Measurements from ENCODE around the gene PLA2G12A.

Gene PLA2G12A

DNA sequence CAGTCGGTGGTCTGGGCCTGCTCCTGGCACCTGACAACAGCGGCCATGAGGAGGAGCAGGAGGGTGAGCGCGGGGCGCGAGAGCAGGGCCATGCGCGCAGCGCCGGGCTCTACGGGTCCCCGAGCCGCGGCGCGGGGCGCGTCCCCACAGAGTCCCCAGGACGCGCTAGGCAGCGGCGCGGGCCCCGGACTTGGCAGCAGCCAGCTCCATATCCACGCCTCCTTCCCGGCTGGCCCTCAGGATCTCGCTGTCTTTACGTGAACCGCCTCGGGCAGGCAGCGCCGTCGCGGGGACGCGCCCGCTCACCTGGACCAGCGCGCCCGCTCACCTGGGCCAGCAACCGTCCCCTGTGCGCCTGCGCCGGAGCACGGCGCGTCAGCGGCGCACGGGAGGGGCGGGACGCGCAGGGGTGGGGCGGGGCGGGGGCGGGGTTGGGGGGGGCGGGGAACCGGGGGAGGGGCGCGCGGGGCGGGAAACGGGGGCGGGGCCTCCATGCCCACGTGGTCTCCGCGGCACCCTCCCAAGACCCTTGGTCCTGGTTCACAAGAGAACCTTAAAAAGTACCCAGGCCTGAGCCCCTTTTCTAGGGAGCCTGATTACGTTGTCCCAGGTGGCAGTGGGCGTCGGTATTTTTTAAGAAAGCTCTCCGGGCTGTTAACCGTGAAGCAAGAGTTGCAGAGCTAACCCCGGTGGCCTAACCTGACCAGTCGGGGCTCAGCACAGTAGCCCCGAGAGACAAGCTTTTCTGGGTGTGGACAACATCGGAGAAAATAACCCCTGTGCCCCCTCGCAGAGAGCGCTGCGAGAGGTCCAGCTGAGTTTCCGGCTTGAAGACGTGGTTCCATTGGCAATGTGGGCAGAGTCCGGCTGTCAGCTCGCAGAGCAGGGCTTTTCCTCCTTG lies at the start of gene PLA2G12A:
PLA2G12A (minus strand) TSS at position 353 of the 901 bp plus-strand sequence; CDS start at position 92, 261 bp downstream.
- DNase-seq: peak; percentile 60

DNA sequence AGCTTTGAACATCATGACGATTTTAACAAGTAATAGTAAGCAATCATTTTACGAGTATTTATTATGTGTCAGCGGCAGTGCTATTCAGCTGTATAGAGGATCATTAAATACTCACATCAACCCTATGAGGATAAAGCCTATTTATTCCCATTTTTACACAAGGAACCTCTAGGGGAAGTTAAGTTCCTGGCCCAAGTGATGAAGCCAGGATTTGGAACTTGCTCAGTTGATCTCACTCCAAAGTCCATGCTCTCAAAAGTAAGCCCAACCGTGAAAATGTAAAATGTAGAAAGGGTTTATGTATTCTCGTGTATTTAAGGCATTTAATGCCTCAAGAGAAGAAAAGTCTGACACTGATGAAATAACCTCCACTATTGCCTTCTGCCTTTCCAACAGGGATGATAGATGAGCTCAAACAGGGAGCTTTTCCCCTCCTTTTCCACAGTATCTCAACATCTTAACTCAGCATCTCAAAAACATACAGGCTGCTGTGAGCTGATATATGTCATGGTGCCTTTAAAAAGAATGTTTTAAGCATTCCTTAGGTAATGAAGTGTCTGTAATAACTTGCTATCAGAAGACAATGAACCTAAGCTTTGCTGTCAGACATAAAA lies 35.0 kb upstream of the PLA2G12A start:
- DNase-seq: no peak

DNA sequence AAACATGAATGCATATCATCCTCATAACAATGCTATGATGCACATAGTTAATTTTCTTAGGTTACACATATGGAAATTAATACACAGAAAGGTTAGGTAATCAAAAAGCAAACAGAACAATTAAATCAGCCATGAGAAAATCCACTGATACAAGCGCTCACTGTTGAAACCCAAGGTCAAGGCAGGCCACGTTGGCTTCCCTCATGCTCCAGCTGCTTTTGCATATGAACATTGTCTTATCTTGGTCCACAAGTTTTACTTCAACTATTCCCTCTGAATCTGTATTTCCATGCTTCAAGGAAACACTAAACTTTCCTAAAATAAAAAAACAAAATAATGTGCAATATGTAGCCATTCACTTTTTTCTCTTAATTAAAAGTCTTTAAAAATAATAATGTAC lies 34.5 kb upstream of the PLA2G12A start:
- DNase-seq: no peak

DNA sequence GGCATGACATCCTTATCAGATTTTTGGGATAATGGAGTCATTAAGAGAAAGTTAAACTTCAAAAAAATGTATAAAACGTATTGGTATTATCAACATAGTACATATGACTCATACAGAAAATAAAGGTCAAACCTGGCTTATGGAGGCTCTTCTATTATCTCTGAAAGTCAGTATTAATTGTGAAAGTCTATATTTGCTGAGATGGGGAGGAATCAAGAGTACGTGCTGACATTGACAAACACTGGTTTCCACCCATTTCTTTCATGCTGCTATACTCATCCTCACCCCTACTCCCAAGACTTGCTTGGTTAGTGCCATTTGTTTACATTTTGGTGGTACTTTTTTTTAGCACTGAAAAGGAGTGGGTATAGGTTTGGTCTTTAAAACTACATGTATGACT lies 30.8 kb upstream of the PLA2G12A start:
- no peak for DNase-seq

DNA sequence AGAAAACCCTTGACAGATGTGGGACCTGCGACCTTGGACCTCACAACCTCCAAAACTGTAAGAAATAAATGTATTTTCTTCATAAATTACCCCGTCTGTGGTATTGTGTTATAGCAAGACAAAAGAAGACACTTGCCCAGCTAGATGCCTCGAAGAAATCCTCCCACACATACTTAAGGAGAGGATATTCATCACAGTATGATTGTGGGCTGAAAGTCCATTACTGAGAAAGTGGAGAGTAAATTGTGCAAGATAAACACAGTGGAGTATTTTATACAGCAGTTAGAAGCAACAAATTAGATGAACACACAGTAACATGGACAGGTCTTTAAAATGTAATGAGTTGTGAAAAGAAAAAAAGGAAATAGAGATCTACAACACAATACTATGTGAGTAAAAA lies 25.8 kb upstream of the PLA2G12A start:
- DNase-seq: no peak

DNA sequence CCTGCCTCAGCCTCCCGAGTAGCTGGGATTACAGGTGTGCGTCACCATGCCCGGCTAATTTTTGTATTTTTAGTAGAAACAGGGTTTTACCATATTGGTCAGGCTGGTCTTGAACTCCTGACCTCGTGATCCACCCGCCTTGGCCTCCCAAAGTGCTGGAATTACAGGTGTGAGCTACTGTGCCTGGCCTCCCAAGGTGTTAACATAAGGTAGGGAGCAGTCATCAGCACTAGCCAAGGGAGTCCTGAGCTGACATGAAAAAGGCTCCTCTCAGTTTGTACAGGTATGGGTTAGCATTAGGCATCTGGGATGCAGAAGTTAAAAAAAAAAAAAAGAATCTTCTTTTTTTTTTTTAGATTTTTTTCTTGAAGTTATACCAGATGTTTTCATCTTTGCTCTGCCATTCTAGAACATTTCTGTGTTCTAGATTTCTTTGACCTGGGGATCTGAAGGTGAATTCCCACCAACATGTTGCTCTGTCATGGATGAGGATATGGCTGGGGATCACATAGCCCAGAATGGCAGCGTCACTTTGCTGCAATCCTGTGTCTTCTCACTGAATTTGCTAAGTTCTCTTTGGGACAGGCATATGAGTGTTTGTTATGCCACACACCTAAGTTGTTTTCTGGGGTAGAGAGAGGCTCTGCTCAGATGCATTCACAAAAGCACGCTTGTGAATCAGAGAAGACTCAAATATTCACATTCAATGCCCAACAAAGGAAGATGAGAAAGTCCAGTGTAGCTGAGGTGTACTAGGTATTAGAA lies 24.4 kb upstream of the PLA2G12A start:
- DNase-seq: no peak

DNA sequence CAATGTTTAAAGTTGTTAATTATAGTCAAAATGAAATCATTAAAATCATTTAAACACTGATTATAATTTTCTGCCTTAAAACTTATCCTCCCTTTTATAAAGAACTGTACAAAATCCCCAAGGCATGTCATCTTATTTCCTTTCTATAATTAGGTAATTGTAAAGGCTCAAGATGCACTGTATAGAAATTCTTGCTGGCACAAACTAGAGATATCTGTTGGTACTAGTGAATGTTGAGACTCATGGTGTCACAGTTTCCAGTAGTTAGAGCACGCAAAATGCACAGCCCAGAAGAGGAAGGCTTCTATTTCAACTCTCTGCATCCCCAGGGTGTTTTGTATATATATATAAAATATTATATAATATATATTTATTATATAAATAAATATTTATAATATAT lies 22.7 kb upstream of the PLA2G12A start:
- no peak for DNase-seq

DNA sequence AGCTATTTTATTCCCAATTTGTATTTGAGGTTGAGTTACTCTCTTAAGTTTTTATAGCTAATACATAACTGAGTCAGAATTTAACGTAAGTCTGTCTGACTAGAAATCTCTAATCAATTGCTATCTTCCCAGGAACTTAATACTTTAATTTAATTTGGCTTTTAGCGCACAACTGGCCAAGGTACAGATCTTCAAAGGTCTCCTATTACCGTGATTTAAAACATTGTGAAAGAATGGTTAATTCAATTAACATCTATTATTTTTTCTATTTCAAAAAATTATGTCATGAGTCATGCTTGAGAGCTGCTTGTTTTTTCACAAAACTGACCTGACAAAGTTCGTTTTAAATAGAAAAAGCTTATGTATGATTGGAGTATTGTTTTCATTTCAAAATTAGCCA lies 22.0 kb upstream of the PLA2G12A start:
- DNase-seq: no peak

DNA sequence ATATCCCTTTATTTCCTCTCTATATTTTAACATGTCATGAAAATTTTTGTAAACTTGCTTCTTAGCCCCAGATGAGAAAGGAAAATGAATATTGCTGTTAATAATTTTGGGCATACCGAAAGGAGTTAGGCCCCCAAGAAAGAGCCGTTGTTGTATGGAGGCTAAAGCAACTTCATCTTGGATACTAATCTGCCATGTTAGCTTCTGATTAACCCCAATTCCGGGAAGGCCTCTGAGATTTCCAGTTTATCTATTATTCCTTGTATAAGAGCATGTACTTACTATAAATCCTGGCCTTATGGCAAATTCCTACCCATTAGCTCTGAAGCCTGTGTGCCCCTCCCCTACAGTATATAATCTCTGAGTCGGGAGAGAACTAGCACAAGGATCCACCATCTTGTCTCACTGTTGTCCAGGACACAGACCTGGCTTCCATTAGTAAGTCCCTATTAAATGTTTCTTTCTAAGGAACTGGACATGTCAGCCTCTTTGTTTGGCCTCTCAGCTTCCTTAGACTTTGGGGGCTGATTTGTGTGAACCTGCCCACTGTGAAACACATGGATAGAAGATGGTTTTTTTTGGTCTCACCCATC lies 20.9 kb upstream of the PLA2G12A start:
- DNase-seq: no peak

DNA sequence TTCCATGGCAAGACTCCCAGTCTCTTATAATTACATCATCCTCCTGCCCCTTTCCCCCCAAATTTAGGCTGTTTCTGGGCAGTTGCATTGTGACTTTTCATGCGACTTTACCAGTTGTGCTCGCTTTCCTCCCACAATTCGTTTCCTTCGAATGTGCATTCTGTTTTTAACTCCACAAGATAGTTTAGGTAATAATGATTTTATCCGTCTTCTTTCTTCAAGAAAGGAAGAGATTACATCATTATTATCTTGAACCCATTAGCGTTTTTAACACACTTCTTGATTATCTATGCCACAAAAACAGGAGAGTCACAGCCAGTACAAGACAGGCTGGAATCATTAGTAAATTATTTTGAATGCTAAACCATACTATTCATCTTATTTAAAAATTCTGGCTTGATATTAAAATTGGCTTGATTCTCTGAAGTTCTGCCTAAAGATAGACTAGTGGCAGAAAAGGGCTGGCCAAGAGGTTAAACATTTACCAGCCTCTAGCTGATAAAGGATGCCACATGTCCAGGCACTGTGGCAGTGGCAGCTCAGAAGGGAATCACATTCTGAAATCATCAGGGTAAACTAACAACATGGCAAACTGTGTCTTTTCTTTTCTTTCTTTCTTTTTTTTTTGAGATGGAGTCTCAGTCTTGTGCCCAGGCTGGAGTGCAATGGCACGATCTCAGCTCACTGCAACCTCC lies 19.7 kb upstream of the PLA2G12A start:
- no peak for DNase-seq

DNA sequence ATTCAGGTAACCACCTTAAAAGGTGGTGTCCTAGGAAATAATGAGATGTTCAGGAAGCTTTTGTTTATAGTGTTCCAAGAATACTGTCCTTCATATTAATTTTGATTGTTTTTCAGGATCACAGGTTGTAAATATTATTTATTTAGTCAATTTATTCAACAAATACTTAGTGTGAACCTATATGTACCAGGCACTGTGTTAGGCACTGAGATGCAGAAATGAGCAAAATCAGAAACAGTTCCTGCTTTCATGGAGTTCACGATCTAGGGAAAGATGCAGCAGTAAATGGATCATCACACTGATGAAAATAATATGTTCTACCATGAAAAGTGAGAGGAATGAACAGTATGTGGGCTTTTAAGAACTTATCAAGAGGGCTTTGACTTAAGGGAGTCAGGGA lies 18.2 kb upstream of the PLA2G12A start:
- no peak for DNase-seq

DNA sequence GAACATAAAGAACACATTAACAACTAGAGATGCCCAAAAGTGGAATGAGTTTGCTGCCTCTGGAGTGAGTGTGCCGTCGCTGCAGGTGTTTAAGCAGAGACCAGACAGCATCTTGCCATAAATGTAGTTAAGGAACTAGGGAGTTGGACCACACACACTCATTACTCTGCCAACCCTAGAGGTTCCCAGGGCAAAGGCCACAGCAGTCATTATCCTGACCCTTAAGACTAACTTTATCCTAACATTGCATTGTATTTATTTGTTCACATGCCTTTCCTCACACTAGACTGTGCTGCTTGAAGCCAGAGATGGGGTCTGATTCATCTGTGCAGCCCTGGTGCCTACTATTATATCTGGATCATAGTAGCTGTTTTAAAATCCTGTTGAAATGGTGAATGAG lies 16.9 kb upstream of the PLA2G12A start:
- no peak for DNase-seq

DNA sequence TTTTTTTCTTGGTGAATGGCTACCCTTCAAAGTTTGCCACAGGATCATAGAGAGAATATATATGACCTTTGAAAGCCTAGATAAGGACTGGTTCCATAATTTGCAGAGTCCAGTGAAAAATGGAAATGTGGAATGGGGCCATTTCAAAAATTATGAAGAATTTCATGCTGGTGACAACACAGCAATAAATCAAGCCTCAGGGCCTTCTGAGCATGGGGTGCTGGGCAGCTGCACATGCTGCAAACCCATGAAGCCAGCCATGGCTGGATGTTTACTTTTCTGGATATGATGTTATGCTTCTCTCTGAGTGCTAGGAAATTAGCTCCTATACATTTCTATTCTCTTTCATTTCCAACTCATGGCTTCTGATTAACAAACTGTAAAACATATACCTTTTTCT lies 16.0 kb upstream of the PLA2G12A start:
- no peak for DNase-seq

DNA sequence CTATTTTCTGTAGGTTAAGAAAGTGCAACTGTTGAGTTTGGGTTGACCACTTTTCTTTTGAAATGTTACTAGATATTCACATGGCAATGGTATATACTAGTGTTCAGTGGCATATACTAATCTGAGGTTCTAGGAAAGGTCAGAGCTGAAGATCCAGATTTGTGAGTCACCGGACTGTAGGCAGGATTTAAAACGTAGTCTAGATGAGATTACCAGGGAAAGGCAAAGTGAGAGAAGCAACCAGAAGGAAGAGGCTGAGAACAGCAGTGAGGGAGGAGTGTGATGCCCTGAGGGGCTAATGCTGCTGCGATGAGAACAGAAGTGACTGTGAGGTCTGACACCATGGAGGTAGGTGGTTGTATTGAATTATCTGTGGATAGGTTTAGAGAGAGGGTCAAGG lies 9.7 kb upstream of the PLA2G12A start:
- no peak for DNase-seq

DNA sequence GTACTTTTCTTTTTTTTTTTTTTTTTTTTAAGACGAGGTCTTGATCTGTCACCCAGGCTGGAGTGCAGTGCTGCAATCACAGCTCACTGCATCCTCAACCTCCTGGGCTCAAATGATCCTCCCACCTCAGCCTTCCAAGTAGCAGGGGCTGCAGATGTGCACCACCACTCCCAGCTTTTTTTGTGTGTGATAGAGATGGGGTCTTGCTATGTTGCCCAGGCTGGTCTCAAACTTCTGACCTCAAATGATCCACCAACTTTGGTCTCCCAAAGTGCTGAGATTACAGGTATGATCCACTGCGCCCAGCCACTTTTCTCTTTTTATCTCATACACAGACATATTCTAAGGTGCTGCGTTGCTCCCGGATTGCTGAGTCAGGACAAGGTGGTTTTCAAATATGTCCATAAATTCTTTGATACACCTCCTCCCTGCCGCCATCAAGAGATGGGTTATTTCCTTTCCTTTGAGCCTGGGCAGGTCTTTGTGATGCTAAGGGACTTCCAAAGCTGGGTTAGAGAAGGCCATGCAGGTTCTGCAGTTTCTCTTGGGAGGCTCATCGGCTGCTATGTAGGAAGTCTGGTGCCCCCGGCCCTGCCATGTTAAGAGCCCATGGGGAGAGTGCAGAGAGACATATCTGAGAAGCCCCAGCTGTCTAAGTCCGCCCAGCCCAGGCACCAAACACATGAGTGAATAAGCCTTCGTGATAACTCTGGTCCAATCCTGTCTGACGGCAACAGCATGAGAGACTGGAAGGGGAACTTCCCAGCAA lies 8.4 kb upstream of the PLA2G12A start:
- no peak for DNase-seq

DNA sequence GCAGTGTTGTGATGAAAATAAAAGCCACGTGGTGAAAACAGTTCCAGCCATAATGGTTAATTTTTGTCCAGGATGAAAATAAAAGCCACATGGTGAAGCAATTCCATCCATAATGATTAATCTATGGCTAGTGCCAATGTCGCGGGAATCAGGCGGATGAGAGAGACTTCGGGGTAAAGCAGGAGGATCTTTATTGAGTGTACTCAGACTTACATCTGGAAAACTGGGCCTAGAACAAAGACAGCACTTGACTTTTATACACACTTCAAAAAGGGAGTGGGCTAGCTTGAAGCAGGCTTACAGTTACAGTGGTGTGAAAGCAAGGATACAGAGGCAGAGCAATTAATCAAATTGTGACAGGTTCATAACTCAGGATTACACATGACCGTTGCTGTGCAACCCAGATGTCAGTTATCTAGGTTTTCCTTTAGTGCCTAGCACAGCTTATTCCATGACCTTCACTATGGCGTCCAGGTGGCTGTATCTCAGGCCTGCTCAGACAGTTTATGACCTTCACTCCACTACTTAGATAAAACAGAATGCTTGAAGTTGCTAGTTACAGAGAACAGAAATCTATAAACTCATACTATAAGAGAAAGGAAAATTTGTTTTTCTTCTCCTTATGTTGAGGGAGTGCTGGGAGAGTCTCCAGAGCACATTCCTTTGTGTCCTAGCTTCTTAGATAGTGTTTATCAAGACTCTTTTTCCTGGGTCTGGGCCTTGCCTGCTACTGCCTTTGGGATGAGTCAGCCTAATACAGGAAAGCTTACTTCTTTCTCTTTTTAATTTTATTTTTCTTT lies 5.9 kb upstream of the PLA2G12A start:
- no peak for DNase-seq

DNA sequence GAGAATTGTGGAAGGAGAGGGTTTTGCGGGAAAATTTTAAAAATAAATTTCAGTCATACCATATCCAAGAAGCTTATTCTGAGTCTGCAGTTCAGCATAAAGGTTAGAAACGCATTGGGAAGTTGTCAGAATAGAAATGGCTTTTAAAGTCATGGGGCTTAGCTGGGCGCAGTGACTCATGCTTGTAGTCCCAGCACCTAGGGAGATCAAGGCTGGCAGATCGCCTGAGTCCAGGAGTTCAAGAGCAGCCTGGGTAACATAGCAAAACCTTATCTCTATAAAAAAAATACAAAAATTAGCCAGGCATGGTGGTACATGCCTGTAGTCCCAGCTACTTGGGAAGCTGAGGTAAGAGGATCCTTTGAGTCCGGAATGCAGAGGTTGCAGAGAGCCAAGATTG lies 3.9 kb upstream of the PLA2G12A start:
- DNase-seq: no peak

DNA sequence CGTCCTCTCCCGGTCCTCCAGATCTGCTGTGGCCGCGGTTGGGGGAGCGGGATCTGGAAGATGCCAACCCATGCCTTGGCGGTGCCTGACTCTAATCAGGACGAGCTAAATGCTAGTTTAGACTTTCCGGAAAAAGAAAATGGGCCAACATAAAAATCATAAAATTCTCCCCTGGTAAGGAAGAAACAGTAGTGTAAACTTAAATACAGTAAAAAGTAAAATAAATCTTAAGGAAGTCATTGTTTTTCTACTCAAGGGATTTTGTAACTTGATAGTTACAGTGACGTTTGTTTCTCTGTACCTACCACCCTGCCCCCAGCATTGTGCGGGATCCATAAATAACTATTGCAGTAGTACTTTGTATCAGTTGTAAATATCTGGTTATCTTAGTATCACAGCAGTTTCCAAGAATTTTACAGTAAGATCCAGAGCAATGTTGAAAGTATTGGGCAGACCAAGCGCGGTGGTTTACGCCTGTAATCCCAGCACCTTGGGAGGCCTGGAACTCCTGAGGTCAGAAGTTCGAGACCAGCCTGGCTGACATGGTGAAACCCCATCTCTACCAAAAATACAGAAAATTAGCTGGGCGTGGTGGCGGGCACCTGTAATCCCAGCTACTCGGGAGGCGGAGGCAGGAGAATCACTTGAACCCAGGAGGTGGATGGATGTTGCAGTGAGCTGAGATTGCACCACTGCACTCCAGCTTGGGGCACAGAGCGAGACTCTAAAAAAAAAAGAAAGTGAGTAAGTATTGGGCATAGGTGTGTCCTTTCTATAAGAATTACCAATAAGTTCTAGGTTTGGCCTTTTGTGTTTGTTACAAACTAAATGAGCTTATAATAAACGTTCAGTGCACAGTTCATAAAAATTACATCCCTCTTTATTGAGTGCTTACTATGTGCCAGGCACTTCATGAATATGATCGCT lies 1.0 kb upstream of the PLA2G12A start:
- no peak for DNase-seq

DNA sequence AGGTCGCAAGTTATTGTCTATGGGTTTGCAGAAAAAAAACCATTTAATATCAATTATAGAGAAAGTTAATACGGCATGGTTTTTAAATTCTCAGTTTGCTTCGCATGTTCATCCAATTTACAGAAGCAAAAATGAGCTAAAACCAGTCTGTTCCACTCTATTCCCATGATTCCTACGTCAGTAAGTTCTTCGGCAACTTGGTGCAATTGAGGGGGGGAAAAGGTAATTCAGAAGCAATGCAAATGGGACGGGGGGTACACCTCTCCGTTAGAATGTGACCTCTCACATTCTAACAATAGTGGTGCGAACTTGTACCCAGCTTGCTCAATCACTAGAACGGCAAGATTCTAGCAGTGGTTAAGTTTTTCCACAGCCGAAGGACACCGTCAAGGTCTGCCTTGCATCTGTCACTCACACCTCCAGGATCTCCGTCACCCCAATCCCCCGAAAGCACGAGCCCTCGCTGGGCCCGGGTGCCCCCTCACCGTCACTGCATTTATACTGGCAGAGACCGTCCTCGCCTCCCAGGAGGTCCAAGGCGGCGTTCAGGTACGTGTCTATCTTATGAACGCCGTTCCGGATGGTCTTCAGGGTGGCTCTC lies 653 bp downstream of the PLA2G12A start:
- peak; percentile 60 for DNase-seq

Measured in KG1 (cell line).